Lower leg skin (tissue), 4 donors: Measurements from ENCODE around the gene TGM1. TPM values are rescaled to one million over a fixed set of nuclear protein-coding genes. Genes with fewer than 3 reads are reported as not detected.

Experiments used
- DNase-seq, 2 donors: peaks; one replicate each; pipeline ENCODE4 v3.0.0-alpha.2; 2019; ENCODE audit warnings: low spot score in 2 of 2
- H3K4me3 ChIP-seq: fragments of 200-600 bp; sonication (generic); 2 replicates; pipeline ENCODE4 v1.5.1; 2017; ENCODE audit warnings: mild to moderate bottlenecking, low read depth; ENCODE audit not compliant: poor library complexity, severe bottlenecking
- CTCF ChIP-seq, 3 donors: fragments of 450-650 bp; IDR thresholded peaks; one replicate each; pipeline ENCODE4 v1.5.1; 2016; ENCODE audit warnings: antibody characterized with exemption in 3 of 3, mild to moderate bottlenecking in 3 of 3, moderate library complexity in 2 of 3
- POLR2A ChIP-seq, 2 donors: fragments of 450-650 bp; IDR thresholded peaks; one replicate each; pipeline ENCODE4 v1.6.1; 2016 to 2017; ENCODE audit warnings: antibody characterized with exemption in 2 of 2, mild to moderate bottlenecking in 1 of 2, moderate library complexity in 1 of 2
- WGBS, 2 donors: methylation state at CpG; one replicate each; pipeline ENCODE4 v1.1.5; 2018; 5-methylcytosine and 5-hydroxymethylcytosine counted together
- intact Hi-C: fragments of 100-400 bp; cut with DNase I; formaldehyde crosslinking; loops from one replicate; pipeline ENCODE4 v1.15.0; 2023; ENCODE audit warnings: low total_unique reads
- total RNA-seq, 4 donors: library from RNA; depleted of rRNA; stranded (reverse); fragments of >200 nt; gene quantifications; one replicate each; pipeline ENCODE4 v1.1.0, GENCODE V29; 2016

The TGM1 gene
- total RNA-seq, 4 donors from 2014 or later = 160 to 283 (median 235) TPM

GRCh38 chr14:24255931-24256711 is 6.9 kb downstream of the TGM1 start:
- DNase-seq = peak in 1 of 2 donors; percentile 53
- intact Hi-C loops = no loop called here

GRCh38 chr14:24255438-24255837 is 7.5 kb downstream of the TGM1 start:
- intact Hi-C loops = no loop called here
- WGBS, 2 donors = 90 to 92% methylated on average over 8 of the region's 8 CpGs
- no peak overlapping the region for H3K4me3 ChIP-seq
- no peak for DNase-seq
- TF ChIP-seq CTCF (IDR thresholded peaks at IDR 0.05) (no peak), POLR2A (IDR thresholded peaks at IDR 0.05) (no peak)

More at GRCh38 chr14:24255931-24256711, 6.9 kb downstream of the TGM1 start:
- WGBS, 2 donors = 92% methylated on average over 12 of the region's 12 CpGs
- H3K4me3 ChIP-seq = no peak overlapping the region
- TF ChIP-seq POLR2A (IDR thresholded peaks at IDR 0.05) = no peak
- TF ChIP-seq CTCF (IDR thresholded peaks at IDR 0.05) = no peak

GRCh38 chr14:24254630-24255392 is 8.2 kb downstream of the TGM1 start:
- peak in 1 of 2 donors; percentile 74 for DNase-seq
- TF ChIP-seq POLR2A (IDR thresholded peaks at IDR 0.05) = no peak
- no peak for TF ChIP-seq CTCF (IDR thresholded peaks at IDR 0.05)
- no peak overlapping the region for H3K4me3 ChIP-seq
- WGBS, 2 donors = 91 to 97% methylated on average over 13 to 19 of the region's 19 CpGs
- intact Hi-C loops = no loop called here

- WGBS, 2 donors = 78 to 80% methylated on average over 7 of the region's 7 CpGs
- intact Hi-C loops = no loop called here
- TF ChIP-seq POLR2A (IDR thresholded peaks at IDR 0.05) (no peak), CTCF (IDR thresholded peaks at IDR 0.05) (no peak)
- DNase-seq = peak in 1 of 2 donors; percentile 50
- H3K4me3 ChIP-seq = no peak overlapping the region
These were observed 9.0 kb downstream of the TGM1 start for GRCh38 chr14:24253936-24254335.

- 73 to 80% methylated on average over 11 of the region's 11 CpGs for WGBS, 2 donors
- TF ChIP-seq CTCF (IDR thresholded peaks at IDR 0.05) (no peak), POLR2A (IDR thresholded peaks at IDR 0.05) (no peak)
- intact Hi-C loops = no loop called here
- DNase-seq = peak in 1 of 2 donors; percentile 54
- H3K4me3 ChIP-seq = no peak overlapping the region
These were observed 10.5 kb downstream of the TGM1 start for GRCh38 chr14:24252289-24253124.
